EL (cell line): Measurements from ENCODE around the gene IKZF1.

ENCODE experiments used
- DNase-seq: peaks from one replicate; pipeline ENCODE4 v3.0.0-alpha.2; 2016

Gene IKZF1

DNA sequence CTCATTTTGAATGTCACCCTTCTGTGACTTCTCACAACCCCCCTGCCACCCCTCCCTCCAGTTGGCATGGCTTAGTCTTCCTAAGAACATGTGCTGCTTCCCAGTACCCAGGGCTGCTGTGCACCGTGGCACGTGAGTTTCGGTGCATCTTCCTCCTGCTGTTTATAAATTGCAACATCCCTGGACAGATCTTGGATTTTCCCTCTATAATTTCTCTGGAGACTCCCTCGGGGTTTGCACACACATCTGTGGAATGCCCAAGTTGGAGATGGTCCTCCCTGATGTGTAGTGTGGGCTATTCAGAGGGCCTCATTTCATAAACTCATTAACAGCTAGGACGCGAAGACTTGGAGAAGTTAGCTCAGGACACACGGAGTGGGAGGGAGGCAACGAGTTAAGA, 52.9 kb downstream of the IKZF1 start:
- no peak for DNase-seq

DNA sequence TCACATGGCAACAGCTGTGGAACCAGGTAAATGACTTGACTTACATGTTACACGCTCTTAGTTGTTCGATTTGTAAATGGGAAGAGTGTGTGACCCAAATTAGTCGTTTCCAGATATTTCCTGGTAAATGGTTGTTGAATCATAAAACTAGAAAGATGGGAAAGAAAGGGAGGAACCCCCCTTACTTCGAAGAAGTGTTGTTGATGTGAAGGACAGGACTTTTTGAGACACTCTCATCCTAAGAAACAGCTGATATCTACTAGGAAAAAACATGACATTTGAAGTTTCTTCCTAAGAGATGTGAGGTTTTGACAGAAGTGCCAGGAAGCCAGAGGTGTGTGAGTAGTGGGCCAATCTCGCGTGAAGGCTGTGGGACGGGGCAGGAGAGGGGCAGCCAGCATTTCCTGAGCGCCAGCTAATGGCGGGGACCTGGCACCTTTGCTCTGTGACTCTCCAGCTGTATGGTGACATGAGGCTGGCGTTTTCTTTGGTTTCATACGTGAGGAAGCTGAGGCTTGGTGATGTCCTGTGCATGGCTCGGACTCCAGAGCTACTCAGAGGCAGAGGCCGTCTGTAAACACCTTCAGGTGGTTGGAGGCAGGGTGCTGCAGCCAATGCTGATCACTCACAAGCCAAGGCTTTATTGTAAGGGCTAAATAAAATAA, 53.7 kb downstream of the IKZF1 start:
- DNase-seq: no peak

- DNase-seq: no peak
Measured at GRCh38 chr7:50358779-50359178, 54.3 kb downstream of the IKZF1 start.

- DNase-seq: no peak
Measured at GRCh38 chr7:50359258-50359994, 54.9 kb downstream of the IKZF1 start.

DNA sequence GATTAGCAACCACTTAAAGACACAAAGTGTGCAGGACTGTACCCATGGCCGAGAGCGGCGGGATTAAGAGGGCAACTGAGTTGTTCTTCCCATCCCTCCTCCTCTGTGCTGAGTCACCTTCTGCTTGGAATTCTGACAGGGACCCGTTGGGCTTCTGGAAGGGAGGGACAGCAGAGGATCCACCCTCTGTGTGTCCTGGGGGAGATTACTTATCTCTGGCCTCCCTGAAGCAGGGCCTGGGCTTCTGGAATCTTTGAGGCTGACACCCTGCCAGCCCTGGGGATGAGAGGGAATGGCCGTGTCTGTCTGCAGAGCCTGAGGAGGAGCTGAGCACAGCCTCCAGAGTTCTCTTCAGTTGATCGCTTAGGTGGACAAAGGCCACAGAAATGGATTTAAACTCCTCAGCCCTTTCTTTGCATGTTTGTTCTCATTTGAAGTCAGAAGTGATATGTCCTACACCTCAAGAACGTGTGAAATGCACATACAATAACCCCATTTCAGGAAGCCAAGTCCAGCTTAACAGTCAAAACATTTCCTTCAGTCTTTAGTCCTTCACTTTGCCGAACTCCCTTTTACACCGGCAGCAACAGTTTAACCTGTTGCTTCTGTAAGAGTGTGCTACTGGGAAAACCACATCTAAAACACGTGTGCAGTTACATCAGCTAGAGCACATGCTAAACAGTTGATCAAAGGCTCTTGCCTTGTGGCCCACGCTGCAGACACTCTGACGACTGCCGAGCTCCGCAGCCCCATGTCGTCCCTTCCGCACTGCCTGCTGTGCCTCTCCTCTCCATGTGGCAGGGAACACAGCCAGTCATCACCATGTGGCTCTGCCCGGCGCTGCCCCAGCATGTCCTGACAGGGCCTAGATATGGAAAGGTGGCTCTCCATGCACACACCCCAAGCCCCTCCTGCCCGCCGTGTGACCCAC, 55.7 kb downstream of the IKZF1 start:
- no peak for DNase-seq

- no peak for DNase-seq
Measured at GRCh38 chr7:50362142-50362541, 57.6 kb downstream of the IKZF1 start.

DNA sequence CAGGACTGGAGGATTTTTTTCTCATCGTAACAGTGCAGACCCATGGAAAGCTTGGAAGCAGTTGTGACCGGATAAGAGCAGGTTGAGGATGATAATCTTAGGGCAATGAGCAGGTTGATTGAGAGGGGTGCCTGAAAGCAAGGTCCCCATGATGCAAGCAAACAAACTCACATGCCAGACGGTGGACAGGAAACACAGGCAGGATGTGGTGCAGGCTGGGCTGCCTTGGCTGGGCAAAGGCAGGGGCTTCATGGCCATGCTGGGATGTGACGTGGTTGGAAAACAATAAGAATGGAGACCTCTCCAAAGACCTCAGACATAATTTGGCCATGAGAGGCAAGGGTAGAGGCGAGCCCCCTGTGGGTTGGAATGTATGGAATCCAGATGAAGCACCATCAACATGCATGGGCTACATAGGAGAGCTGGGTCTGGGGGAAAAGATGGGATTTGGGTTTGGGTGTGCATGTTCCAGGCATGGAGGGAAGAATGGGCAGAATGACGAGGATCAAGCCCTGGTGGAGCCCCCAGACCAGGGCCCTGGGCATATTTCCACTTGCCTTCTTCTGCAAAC, 58.3 kb downstream of the IKZF1 start:
- no peak for DNase-seq

GRCh38 chr7:50363327-50364060, 59.0 kb downstream of the IKZF1 start:
- no peak for DNase-seq

GRCh38 chr7:50364645-50365044, 60.1 kb downstream of the IKZF1 start:
- DNase-seq: no peak

GRCh38 chr7:50366311-50366710, 61.8 kb downstream of the IKZF1 start:
- DNase-seq: no peak

DNA sequence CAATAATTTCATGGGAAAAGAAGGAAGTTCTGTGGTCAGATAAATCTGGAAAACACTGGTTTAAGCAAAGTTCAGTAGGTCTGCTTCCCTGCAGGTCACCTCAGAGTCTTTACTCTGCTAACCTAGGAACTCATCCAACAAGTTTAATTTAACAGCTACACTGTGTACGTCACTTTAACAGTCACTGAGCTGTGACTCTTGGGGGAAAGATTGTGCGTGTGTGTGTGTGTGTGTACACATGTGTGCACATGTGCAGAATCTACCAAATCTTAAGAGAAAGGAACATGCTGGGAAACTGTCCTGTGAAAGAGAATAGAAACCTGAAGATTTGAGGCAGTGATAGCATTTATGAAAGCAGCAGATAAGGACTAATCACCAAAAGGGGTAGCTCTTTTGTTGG, 62.6 kb downstream of the IKZF1 start:
- no peak for DNase-seq

- no peak for DNase-seq
Measured at GRCh38 chr7:50367570-50367969, 63.1 kb downstream of the IKZF1 start.

- no peak for DNase-seq
Measured at GRCh38 chr7:50368366-50368765, 63.9 kb downstream of the IKZF1 start.

DNA sequence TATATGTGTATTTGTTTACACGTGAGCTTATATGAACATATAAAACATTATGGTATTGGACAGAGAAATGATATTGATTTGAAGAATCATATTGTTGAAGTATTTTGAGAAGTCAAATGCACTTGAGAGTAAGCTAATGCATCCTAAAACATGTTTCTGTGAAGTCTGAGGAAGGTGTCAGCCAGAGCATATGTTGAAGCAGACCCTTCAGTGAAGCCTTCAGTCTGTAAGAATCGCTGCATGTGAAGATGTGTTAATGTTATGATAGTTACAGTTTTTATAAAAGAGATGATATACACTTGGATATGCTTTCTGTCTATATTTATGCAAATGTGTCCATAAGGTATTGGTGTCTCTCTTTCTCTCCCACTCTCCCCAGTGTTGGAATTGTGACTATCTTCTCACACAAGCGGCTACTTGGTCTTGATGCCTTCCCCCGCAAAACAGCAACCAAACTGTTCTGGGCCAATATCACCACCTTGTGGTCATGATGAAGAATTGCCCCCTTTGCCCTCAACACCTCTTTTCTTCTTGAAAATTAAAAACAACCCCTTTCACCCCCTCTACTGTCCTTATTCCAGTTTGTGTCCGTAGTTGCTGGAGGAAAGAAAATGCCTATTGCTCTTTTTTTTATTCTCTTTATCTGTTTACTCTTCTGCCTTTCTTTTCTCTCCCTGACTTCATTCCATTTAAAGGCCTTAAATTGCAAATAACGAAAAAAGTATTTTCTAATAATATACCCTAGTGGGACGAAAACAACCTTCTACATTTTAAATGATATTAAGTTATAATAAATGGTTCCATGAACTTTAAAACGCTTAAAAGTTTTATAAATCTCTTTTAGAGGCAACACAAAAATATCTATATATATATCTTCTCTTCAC, 64.9 kb downstream of the IKZF1 start:
- DNase-seq: peak; percentile 27

DNA sequence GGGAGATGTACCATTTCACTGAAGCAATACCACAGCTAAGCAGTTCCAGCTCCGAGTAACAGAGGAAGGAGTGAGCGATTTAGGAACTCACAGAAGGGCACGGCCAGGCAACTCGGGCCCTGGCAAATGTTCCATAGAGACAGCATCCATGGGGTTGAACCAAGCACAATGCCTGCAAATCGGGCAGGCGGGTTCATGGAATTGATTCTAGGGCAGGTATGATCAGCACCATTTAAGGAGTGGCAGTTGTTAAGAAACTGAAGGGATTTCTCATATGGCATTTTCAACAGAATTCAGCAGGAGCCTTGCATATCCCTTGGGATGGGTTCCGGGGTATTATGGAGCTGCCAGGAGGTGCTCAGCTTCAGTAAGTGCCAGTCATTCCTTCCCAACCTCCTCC, 66.4 kb downstream of the IKZF1 start:
- no peak for DNase-seq

DNA sequence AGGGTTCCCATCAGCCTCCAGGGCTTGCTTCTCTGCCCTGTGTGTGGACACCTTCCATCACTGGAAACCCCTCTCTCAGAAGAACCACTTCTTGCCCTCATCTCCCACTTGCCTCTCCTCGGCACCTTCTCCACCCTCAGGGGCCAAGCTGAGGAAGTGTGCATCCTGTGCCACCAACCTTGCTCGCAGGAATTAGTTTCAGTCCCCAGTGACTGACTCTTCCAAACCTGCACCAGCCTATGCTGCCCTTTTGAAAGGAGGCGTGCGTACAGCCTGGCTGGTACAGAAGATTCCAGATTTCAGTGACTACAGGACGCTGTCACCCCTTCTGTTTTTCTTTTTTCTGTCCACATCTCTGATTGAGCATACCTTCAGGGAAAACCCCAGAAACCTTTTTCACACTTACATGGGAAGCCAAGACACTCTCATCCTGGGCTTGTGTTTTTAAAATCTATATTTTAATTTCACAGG, 67.1 kb downstream of the IKZF1 start:
- DNase-seq: no peak

DNA sequence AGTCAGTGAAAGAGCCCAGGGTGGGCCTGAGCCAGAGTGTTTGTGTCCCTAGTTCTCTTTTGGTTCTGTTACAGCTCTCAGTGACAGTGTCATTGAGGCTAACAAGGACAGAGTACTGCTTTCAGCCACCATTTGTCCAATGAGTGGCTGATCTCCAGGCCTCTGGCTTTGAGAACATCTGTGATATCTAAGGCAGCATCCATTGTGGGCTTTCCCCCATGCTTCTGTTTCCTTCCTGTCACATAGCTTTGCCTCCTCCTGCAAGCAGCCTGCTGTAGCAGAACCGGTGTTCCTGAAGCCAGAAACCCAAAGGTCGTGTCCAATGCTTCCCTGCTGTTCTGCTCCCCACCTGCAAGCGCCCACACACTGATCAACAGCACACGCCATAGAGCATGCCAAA, 68.4 kb downstream of the IKZF1 start:
- DNase-seq: no peak

DNA sequence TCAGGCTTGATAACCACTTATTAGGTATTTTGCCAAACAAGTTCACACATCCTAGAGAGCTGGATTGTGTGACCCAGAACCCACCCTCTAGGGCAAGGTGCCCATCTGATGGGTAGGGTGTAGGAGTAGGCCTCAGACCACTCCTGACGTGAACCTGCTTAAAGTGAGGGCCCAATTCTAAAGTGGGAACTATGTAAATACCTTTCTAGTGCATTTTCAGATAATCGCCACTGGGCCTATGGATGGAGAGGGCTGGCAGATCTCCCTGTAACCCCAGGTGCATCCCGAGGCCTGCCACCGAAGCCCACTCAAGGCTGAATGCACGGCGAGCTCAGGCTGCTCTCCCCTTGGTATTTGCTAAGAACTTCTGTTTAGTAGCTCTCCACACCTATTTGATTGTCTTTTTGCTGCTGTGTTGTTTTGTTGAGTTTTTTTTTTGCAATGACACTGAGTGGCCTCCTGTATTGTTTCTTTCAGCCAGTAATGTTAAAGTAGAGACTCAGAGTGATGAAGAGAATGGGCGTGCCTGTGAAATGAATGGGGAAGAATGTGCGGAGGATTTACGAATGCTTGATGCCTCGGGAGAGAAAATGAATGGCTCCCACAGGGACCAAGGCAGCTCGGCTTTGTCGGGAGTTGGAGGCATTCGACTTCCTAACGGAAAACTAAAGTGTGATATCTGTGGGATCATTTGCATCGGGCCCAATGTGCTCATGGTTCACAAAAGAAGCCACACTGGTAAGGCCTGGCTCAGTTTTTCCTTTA, 71.7 kb downstream of the IKZF1 start:
- DNase-seq: no peak

DNA sequence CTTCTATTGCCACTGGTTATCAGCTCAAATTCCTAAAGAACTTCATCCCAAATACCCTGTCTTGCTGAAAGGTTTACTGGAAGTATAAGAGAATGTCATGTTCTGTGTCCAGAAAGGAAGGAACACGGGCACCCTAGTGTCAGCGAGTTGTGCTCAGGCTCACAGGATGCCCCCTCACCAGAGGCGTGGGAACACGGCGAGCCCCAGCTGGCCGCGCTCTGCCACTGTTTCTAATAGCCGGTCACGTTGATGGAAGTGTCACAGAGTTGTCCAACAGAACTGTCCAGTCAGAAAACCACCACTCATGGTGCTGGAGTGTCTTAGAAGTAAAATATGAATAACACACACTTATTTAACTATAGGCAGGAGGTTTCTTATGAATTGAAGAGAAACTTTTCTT, 72.8 kb downstream of the IKZF1 start:
- no peak for DNase-seq

DNA sequence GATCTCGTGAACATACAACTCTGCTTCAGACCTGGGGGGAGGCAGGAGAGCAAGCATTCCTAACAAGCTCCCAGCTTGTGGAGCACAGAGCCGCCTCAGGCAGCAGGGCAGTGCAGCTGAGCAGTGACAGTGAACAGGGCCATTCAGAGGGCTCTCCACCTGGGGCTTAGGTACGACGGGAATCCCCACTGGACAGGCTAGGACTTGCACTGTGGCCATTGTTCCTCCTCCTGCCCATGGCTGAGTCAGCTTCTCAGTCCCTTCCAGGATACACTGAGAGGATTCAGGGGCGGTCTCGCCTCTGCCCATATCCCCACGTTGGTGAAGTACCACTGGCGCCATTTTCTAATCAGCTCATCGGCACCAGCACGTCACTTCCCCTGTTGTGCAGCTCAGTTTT, 74.6 kb downstream of the IKZF1 start:
- DNase-seq: no peak

DNA sequence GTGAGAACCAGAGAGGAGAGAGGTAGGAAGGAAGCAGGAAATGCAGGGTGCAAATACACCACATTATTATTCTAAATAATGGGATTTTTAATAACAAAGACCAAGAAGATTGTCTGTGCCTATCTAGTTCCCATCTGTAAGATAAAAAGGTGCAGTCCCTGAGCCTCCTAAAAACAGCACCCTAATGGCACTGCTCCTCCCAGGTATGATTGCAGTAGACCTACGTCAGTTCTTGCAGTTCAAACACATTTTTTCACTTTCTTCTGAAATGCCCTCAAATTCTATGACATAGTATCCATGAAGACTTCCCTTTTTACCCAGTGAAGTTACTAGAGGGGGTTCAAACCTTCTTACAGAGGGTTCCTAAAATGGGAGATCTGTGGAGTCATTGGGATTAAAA, 75.0 kb downstream of the IKZF1 start:
- DNase-seq: no peak
